ENCODE measurements around the gene GPSM3. TPM values are rescaled to one million over a fixed set of nuclear protein-coding genes. Genes with fewer than 3 reads are reported as not detected.

GPSM3 gene
- total and polyA plus RNA-seq, 11 donors, result 1.6 to 41.0 (median 3.8) TPM

DNA sequence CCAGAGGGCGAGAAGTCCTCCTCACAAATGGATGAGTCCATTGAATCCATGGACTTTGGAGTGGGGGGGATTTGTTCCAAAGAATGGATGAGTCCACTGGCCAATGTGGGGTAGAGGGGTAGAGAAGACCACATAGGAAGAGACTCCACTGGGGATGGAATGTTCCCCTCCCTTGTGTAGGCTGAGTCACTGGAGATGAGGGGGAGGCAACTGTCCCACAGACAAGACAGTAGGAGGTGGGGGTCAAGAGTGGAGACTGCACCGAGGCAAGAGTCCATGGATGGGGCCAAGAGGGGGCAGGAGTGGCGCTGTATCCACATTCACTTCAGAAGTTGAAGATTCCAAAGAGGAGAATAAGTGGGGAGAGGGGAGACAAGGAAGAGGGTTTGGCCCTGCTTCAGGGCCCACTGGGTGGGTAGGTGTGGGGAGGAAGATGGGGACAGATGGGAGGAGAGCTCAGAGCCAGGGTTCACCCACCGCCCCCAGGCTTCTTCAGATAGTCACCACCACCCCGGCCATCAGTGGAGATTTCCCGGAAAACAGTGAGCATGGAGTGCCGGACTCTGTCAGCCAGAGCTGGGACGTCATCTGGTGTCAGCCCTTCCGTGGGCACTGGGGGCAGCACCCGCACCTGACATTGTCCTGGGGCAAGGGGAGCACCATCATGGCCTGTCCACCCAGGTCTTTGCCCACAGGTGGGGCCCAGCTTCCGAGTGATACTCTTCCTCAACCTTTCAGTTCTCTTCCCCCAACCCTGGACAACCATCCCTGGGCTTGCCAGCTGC lies 23.4 kb downstream of the GPSM3 start:
- intact Hi-C loops (cut with DNase I), result loop anchor here in 1 of 10 donors (5.0 kb wide), 1 partner anchor 47 kb away; no protein-coding TSS in a partner anchor
- no peak overlapping the region for H3K4me3 ChIP-seq
- no peaks in the 10 kb centered on the region for H3K27me3 ChIP-seq
- H3K9me3 ChIP-seq, result no peaks in the 10 kb centered on the region
- TF ChIP-seq POLR2A (IDR thresholded peaks at IDR 0.05) (no peak), CTCF (IDR thresholded peaks at IDR 0.05) (peak in 1 of 12 donors; percentile 11)
- peaks cover 0 to 68% (median 55%) of the 10 kb centered on the region in 9 donors for H3K36me3 ChIP-seq
- DNase-seq, result no peak
- ATAC-seq, result peak in 1 of 4 donors; percentile 11
- no peak overlapping the region for H3K27ac ChIP-seq
- H3K4me1 ChIP-seq, result peaks cover 0 to 12% (median 0%) of the 10 kb centered on the region in 12 donors
- WGBS, 4 donors, result 80 to 91% (median 82%) methylated on average over 11 of the region's 11 CpGs

DNA sequence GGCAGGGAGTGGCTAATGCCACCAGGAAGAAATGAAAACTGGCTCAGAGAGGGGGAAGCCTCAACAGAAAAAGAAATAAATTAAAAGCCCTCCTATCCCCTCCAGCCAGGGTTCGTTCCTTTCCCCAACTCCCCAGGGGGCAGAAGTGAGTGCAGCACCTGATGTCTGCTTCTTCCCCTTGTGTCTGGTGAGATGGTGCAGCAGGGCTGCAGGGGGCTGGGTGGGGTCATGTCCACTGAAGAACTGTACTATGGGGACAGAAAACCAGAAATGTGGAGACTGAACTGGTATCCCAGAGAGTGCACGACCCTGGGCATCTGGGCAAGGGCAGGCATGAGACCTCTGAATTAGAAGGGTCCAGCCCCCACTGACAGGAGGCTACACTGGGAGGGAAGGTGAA lies 24.1 kb downstream of the GPSM3 start:
- Histone ChIP-seq H3K36me3 (peaks cover 0 to 69% (median 55%) of the 10 kb centered on the region in 9 donors), H3K4me1 (peaks cover 0 to 6% (median 0%) of the 10 kb centered on the region in 12 donors), H3K27me3 (no peaks in the 10 kb centered on the region), H3K9me3 (no peaks in the 10 kb centered on the region), H3K27ac (peak overlapping the region in 2 of 12 donors; percentile 9 to 38), H3K4me3 (no peak overlapping the region)
- no peak for TF ChIP-seq POLR2A (IDR thresholded peaks at IDR 0.05)
- no peak for TF ChIP-seq CTCF (IDR thresholded peaks at IDR 0.05)
- intact Hi-C loops (cut with DNase I), result loop anchor here in 1 of 10 donors (5.0 kb wide), 1 partner anchor 46 kb away; no protein-coding TSS in a partner anchor
- ATAC-seq (no peak), DNase-seq (peak in 1 of 5 donors; percentile 14)
- 61 to 77% (median 66%) methylated on average over 1 to 2 of the region's 2 CpGs for WGBS, 4 donors

DNA sequence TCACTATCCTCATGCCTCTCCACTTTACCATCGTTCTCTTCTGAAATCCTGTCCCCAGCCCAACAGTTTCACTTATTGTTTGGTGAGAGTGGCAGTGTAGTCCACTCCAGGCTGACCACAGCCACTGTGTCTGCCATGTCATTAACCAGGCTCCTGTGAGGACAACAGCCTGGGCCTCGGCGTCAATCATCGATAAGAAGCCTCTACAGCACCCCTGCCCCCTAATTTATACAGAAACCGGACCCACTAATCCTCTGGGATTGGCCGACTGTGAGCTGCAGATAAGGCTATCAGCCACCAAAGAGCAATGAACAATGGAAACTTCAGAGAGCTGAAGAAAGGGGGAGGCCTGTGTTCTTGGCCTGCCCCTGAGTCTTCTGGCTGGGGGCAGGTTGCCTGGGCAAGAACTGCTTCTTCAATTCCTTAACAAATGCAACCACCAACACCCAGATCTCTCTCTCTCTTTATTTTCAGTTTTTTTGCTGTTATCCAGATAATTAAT lies 24.6 kb downstream of the GPSM3 start:
- H3K27me3 ChIP-seq, result no peaks in the 10 kb centered on the region
- DNase-seq (no peak), ATAC-seq (no peak)
- peak overlapping the region in 2 of 12 donors; percentile 9 to 38 for H3K27ac ChIP-seq
- peaks cover 0 to 74% (median 55%) of the 10 kb centered on the region in 9 donors for H3K36me3 ChIP-seq
- WGBS, 4 donors, result 38 to 63% (median 45%) methylated on average over 6 of the region's 6 CpGs
- intact Hi-C loops (cut with DNase I), result loop anchor here in 1 of 10 donors (5.0 kb wide), 1 partner anchor 46 kb away; no protein-coding TSS in a partner anchor
- no peak overlapping the region for H3K4me3 ChIP-seq
- TF ChIP-seq CTCF (IDR thresholded peaks at IDR 0.05) (no peak), POLR2A (IDR thresholded peaks at IDR 0.05) (no peak)
- H3K4me1 ChIP-seq, result peaks cover 0 to under 1% (median 0%) of the 10 kb centered on the region in 12 donors
- H3K9me3 ChIP-seq, result no peaks in the 10 kb centered on the region

DNA sequence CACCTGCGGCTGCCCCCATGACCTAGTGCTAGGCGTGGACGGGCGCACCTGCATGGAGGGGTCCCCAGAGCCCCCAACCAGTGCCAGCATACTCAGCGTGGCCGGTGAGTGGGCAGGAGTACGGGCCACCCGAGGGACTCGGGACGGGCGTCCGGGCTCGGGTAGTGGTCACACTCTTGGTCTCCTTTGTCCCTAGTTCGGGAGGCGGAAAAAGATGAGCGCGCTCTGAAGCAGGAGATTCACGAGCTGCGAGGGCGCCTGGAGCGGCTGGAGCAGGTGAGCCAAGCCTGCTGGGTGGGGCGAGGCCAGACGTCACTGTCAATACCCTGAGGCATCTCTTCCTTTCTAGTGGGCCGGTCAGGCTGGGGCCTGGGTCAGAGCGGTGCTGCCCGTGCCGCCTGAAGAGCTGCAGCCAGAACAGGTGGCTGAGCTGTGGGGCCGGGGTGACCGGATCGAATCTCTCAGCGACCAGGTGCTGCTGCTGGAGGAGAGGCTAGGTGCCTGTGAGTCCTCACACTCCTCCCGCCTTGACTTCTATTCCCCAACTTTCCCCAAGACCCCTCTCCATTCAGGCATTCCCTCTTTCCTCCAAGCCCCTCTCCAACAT lies 25.2 kb downstream of the GPSM3 start:
- Histone ChIP-seq H3K27me3 (no peaks in the 10 kb centered on the region), H3K27ac (peak overlapping the region in 2 of 12 donors; percentile 8 to 38), H3K36me3 (peaks cover 0 to 79% (median 60%) of the 10 kb centered on the region in 9 donors), H3K4me3 (no peak overlapping the region), H3K9me3 (no peaks in the 10 kb centered on the region), H3K4me1 (no peaks in the 10 kb centered on the region)
- TF ChIP-seq POLR2A (IDR thresholded peaks at IDR 0.05) (no peak), CTCF (IDR thresholded peaks at IDR 0.05) (no peak)
- ATAC-seq (no peak), DNase-seq (no peak)
- intact Hi-C loops (cut with DNase I), result loop anchor here in 1 of 10 donors (5.0 kb wide), 1 partner anchor 45 kb away; no protein-coding TSS in a partner anchor
- 81 to 86% (median 83%) methylated on average over 29 to 32 of the region's 32 CpGs for whole genome bisulfite sequencing, 4 donors
